K562 (cell line): ENCODE measurements around the gene MNDA. TPM values are rescaled to one million over a fixed set of nuclear protein-coding genes. Genes with fewer than 3 reads are reported as not detected.

ENCODE experiments used
- ATAC-seq: fragments of 200-7000 bp; cut with Tn5 transposase; 3 replicates; pipeline ENCODE4 v1.9.1; 2020; ENCODE audit warnings: moderate library complexity
- BruUV-seq: library from RNA; stranded (reverse); fragments of 400-500 nt; replicated peaks from 2 replicates; lab custom pipeline; 2021; lab: Mats Ljungman, UMichigan
- CTCF ChIA-PET: fragments of 300-600 bp; formaldehyde crosslinking; extraction: SDS; loops from one replicate; lab custom pipeline; 2021; ENCODE audit warnings: low intra/inter-chr PET ratio; lab: Yijun Ruan, JAX
- POLR2A ChIA-PET: fragments of 300-600, 350-650 bp; sonication (Branson Sonifier 250); formaldehyde crosslinking; extraction: SDS; loops from one replicate; lab custom pipeline; 2021; ENCODE audit warnings: antibody characterized with exemption, inconsistent platforms; lab: Yijun Ruan, JAX
- DNase-seq, 4 experiments: peaks; one replicate each; pipeline versions ENCODE4 v3.0.0 to v3.0.0-alpha.2; 2011 to 2018; ENCODE audit warnings: low spot score in 3 of 4, mixed read lengths in 3 of 4; ENCODE audit errors: extremely low read depth in 1 of 4
- FAIRE-seq: peaks from 2 replicates; lab custom pipeline; 2011; peaks lifted over from hg19 to GRCh38; lab: Jason Lieb, UNC
- H2AFZ ChIP-seq: 2 replicates; pipeline ENCODE4 v1.6.0; 2011; ENCODE audit warnings: low read depth, low read length, control low read depth, inconsistent platforms
- H3K27ac ChIP-seq: fragments of 200-600 bp; 3 replicates; pipeline ENCODE4 v1.8.0; 2011; ENCODE audit warnings: low read depth, mild to moderate bottlenecking, control low read depth, inconsistent platforms, low read length, moderate library complexity, mixed read lengths; ENCODE audit errors: extremely low read depth
- H3K27me3 ChIP-seq, 2 experiments: fragments of 300-600 bp in 1 of 2; 2 replicates in 1 of 2; 3 replicates in 1 of 2; pipeline versions ENCODE4 v1.6.0 to v1.8.0; 2011; ENCODE audit warnings: inconsistent platforms in 2 of 2, low read length in 2 of 2, mild to moderate bottlenecking in 1 of 2, mixed read lengths in 1 of 2, moderate library complexity in 1 of 2; ENCODE audit not compliant: control insufficient read depth in 2 of 2, insufficient read depth in 2 of 2
- H3K36me3 ChIP-seq: fragments of 300-600 bp; 3 replicates; pipeline ENCODE4 v1.8.0; 2011; ENCODE audit warnings: mild to moderate bottlenecking, low read length, inconsistent platforms; ENCODE audit not compliant: control insufficient read depth, insufficient read depth
- H3K4me1 ChIP-seq, 2 experiments: fragments of 200-600 bp in 1 of 2; replicated peaks in 1 of 2; 2 replicates in 1 of 2; 3 replicates in 1 of 2; pipeline versions ENCODE4 v1.5.1 to v1.8.0; 2011; ENCODE audit warnings: inconsistent platforms in 2 of 2, low read length in 2 of 2, mild to moderate bottlenecking in 1 of 2, mixed read lengths in 1 of 2, moderate library complexity in 1 of 2; ENCODE audit not compliant: control insufficient read depth in 2 of 2, insufficient read depth in 2 of 2
- H3K4me2 ChIP-seq: 2 replicates; pipeline ENCODE4 v1.6.1; 2011; ENCODE audit warnings: low read length, control low read depth, inconsistent platforms, mixed read lengths; ENCODE audit not compliant: insufficient read depth
- H3K4me3 ChIP-seq: fragments of 200-600 bp; sonication (generic), shearing (Covaris generic); 2 replicates; pipeline ENCODE4 v1.5.1; 2016; ENCODE audit warnings: control low read depth, inconsistent platforms
- H3K79me2 ChIP-seq: fragments of 200-600 bp; 3 replicates; pipeline ENCODE4 v1.8.0; 2011; ENCODE audit warnings: low read length, inconsistent platforms; ENCODE audit not compliant: control insufficient read depth, insufficient read depth
- H3K9ac ChIP-seq, 2 experiments: 2 replicates each; pipeline versions ENCODE4 v1.6.0 to v1.6.1; 2011; ENCODE audit warnings: low read depth in 2 of 2, low read length in 2 of 2, control low read depth in 1 of 2, inconsistent platforms in 1 of 2, mild to moderate bottlenecking in 1 of 2, mixed read lengths in 1 of 2; ENCODE audit not compliant: insufficient read depth in 1 of 2
- H3K9me1 ChIP-seq: one replicate; pipeline ENCODE4 v1.6.0; 2011; ENCODE audit warnings: inconsistent platforms, mild to moderate bottlenecking, low read length, moderate library complexity; ENCODE audit not compliant: control insufficient read depth, insufficient read depth
- H3K9me3 ChIP-seq: replicated peaks from 2 replicates; pipeline ENCODE4 v1.5.1; 2011; ENCODE audit warnings: low read depth, low read length, inconsistent platforms; ENCODE audit not compliant: control insufficient read depth, insufficient read depth
- H4K20me1 ChIP-seq: replicated peaks from 2 replicates; pipeline ENCODE4 v1.6.1; 2011; ENCODE audit warnings: low read length, inconsistent platforms, mixed read lengths; ENCODE audit not compliant: control insufficient read depth, insufficient read depth
- ARID1B ChIP-seq: fragments of 450-650 bp; IDR thresholded peaks from 2 replicates; pipeline ENCODE4 v1.6.1; 2016; ENCODE audit warnings: antibody characterized with exemption, mild to moderate bottlenecking, inconsistent platforms
- BACH1 ChIP-seq: fragments of 200-800 bp; sonication (Bioruptor generic); IDR thresholded peaks from 2 replicates; pipeline ENCODE4 v1.6.1; 2016; ENCODE audit warnings: missing genetic modification characterization, missing compliant biosample characterization
- CBFA2T2 ChIP-seq: fragments of 450-650 bp; conservative IDR thresholded peaks from 2 replicates; pipeline ENCODE4 v1.6.1; 2017; ENCODE audit warnings: mild to moderate bottlenecking
- CBFA2T3 ChIP-seq: fragments of 450-650 bp; IDR thresholded peaks from 2 replicates; pipeline ENCODE4 v1.6.1; 2017
- CREBBP ChIP-seq: IDR thresholded peaks from one replicate; pipeline ENCODE4 v1.6.1; 2012; ENCODE audit warnings: low read depth, mild to moderate bottlenecking, control low read depth, inconsistent platforms, low read length
- DPF2 ChIP-seq: fragments of 450-650 bp; IDR thresholded peaks from 2 replicates; pipeline ENCODE4 v1.6.1; 2016
- EP300 ChIP-seq: IDR thresholded peaks from 2 replicates; pipeline ENCODE4 v1.6.1; 2012; ENCODE audit warnings: low read length, improper control_type of control experiment
- FOSL1 ChIP-seq: fragments of 200-800 bp; sonication (Bioruptor generic); conservative IDR thresholded peaks from 2 replicates; pipeline ENCODE4 v1.6.1; 2016; ENCODE audit warnings: missing genetic modification characterization, missing compliant biosample characterization
- HEY1 ChIP-seq: fragments of 250-450 bp; sonication (Bioruptor Pico); IDR thresholded peaks from 2 replicates; pipeline ENCODE4 v1.5.0; 2020; ENCODE audit warnings: mild to moderate bottlenecking, moderate library complexity, borderline replicate concordance
- MEF2A ChIP-seq: IDR thresholded peaks from 2 replicates; pipeline ENCODE4 v1.6.1; 2011; ENCODE audit warnings: low read depth, mild to moderate bottlenecking, low read length, moderate library complexity; ENCODE audit not compliant: control insufficient read depth
- MEF2D ChIP-seq: conservative IDR thresholded peaks from 2 replicates; pipeline ENCODE4 v1.6.1; 2016; ENCODE audit warnings: low read depth, missing genetic modification characterization, missing compliant biosample characterization
- MEIS2 ChIP-seq: fragments of 450-650 bp; IDR thresholded peaks from 2 replicates; pipeline ENCODE4 v1.6.1; 2014; ENCODE audit warnings: mild to moderate bottlenecking; ENCODE audit not compliant: partially characterized antibody
- PKNOX1 ChIP-seq: fragments of 450-650 bp; IDR thresholded peaks from 2 replicates; pipeline ENCODE4 v1.6.1; 2016
- POLR2AphosphoS5 ChIP-seq: IDR thresholded peaks from 2 replicates; pipeline ENCODE4 v1.6.1; 2011; ENCODE audit warnings: mild to moderate bottlenecking, low read depth, low read length, moderate library complexity; ENCODE audit not compliant: control insufficient read depth, insufficient read depth
- SMAD1 ChIP-seq: fragments of 150-350 bp; IDR thresholded peaks from 2 replicates; pipeline ENCODE4 v1.6.1; 2014; ENCODE audit warnings: low read length, low read depth; ENCODE audit not compliant: partially characterized antibody
- SMC3 ChIP-seq: conservative IDR thresholded peaks from 2 replicates; pipeline ENCODE4 v1.6.1; 2011; ENCODE audit warnings: low read depth, low read length, improper control_type of control experiment; ENCODE audit not compliant: insufficient read depth
- TAL1 ChIP-seq: fragments of 450-650 bp; IDR thresholded peaks from 2 replicates; pipeline ENCODE4 v1.6.1; 2016; ENCODE audit warnings: mild to moderate bottlenecking
- TEAD4 ChIP-seq, 2 experiments: sonication (generic) in 1 of 2; formaldehyde crosslinking in 1 of 2; IDR thresholded peaks; 2 replicates each; pipeline versions ENCODE4 v1.6.1 to v1.8.0; 2012 to 2022; ENCODE audit warnings: borderline replicate concordance in 1 of 2, inconsistent platforms in 1 of 2, low read length in 1 of 2, mild to moderate bottlenecking in 1 of 2, missing genetic modification reagents in 1 of 2
- TRIM24 ChIP-seq, 2 experiments: fragments of 450-650 bp; IDR thresholded peaks; 2 replicates each; pipeline ENCODE4 v1.6.1; 2016
- TRIM25 ChIP-seq: fragments of 450-650 bp; IDR thresholded peaks from 2 replicates; pipeline ENCODE4 v1.7.0; 2016; ENCODE audit warnings: borderline replicate concordance
- ZFP36 ChIP-seq: fragments of 150-350 bp; IDR thresholded peaks from 2 replicates; pipeline ENCODE4 v1.6.1; 2018; ENCODE audit warnings: low read length, low read depth; ENCODE audit not compliant: partially characterized antibody
- ZNF24 ChIP-seq: fragments of 450-650 bp; IDR thresholded peaks from 2 replicates; pipeline ENCODE4 v1.6.1; 2016
- WGBS: fragments of 100-300 bp; shearing (Covaris generic); methylation state at CpG from one replicate; pipeline ENCODE4 v1.1.6; 2016; ENCODE audit warnings: low coverage, mixed read lengths; ENCODE audit not compliant: insufficient coverage; ENCODE audit errors: missing lambda C conversion rate; 5-methylcytosine and 5-hydroxymethylcytosine counted together
- in situ Hi-C: fragments of 300-500 bp; cut with MboI; formaldehyde crosslinking; loops from 4 replicates; pipeline ENCODE4 v1.15.0; 2018; ENCODE audit warnings: inconsistent platforms, mixed read lengths
- intact Hi-C: fragments of 100-400 bp; cut with micrococcal nuclease; formaldehyde crosslinking; loops from 2 replicates; pipeline ENCODE4 v1.14.2; 2022
- polyA plus RNA-seq, 8 experiments: library from polyadenylated mRNA; depleted of rRNA in 4 of 8; stranded (reverse) in 5 of 8; unstranded in 3 of 8; fragments of >200 nt; fragmentation: Nextera tagmentation in 2 of 8; fragmentation: Illumina TruSeq in 1 of 8; extraction: Ambion mirVana in 2 of 8; extraction: Trizol in 1 of 8; gene quantifications; 2 replicates each; pipeline versions ENCODE4 v1.2.1 to v1.2.3, GENCODE V29; 2011 to 2014; ENCODE audit warnings: inconsistent platforms in 1 of 8, missing spikeins in 1 of 8
- total RNA-seq, 7 experiments: library from RNA; depleted of rRNA in 6 of 7; stranded (reverse); fragments of >200 nt in 6 of 7; fragmentation: Illumina TruSeq in 2 of 7; extraction: Trizol in 2 of 7; gene quantifications; 2 replicates each; pipeline versions ENCODE4 v1.2.1 to v1.2.3, GENCODE V29; 2011 to 2021; ENCODE audit warnings: low replicate concordance in 1 of 7

The MNDA gene
- total and polyA plus RNA-seq, 9 of the 15 experiments (the other 6 are each of a cell fraction or from before 2014, with no cell fraction given): 0.08 to 0.14 (median 0.09) TPM; not detected in 6

GRCh38 chr1:158814970-158815369 is 16.2 kb upstream of the MNDA start:
- no peaks in the 10 kb centered on the region for H3K9me3 ChIP-seq
- H3K27me3 ChIP-seq: no peaks in the 10 kb centered on the region
- intact Hi-C loops: loop anchor here (5.0 to 10.0 kb wide), 2 partner anchors 128 to 260 kb away; partner anchors contain the start of genes AIM2 and SPTA1
- in situ Hi-C loops: no loop called here
- ChIA-PET CTCF (no interaction called here), POLR2A (no interaction called here)
- no peaks in the 10 kb centered on the region for H4K20me1 ChIP-seq
- no peaks in the 10 kb centered on the region for H3K9me1 ChIP-seq
- H3K9ac ChIP-seq: no peak overlapping the region
- no peak for ATAC-seq
- H3K4me2 ChIP-seq: no peak overlapping the region
- H3K4me1 ChIP-seq: peaks cover 0 to 26% of the 10 kb centered on the region in 2 experiments; a peak in 3 of 5 replicates
- H3K4me3 ChIP-seq: no peak overlapping the region
- no peaks in the 10 kb centered on the region for H3K79me2 ChIP-seq
- no peak for FAIRE-seq
- no peak overlapping the region for H3K27ac ChIP-seq
- no peak overlapping the region for H2AFZ ChIP-seq
- peak in 1 of 4 experiments; percentile 18 for DNase-seq
- H3K36me3 ChIP-seq: no peaks in the 10 kb centered on the region
- BruUV-seq: no TSS peak
- 0% methylated on average over 1 of the region's 1 CpG for whole genome bisulfite sequencing
- peak; percentile 75 for TF ChIP-seq FOSL1
- no peak for TF ChIP-seq TRIM25
- no peak for TF ChIP-seq MEF2D (tag)
- 0 out of 2 replicates have a peak, but pooled peaks have one; percentile 32 for TF ChIP-seq DPF2
- peak; percentile 67 for TF ChIP-seq CBFA2T3
- TF ChIP-seq TAL1: peak; percentile 35; the same call in 1 of the 2 replicates
- no peak for TF ChIP-seq SMC3
- TF ChIP-seq CREBBP: no peak
- TF ChIP-seq MEIS2: peak; percentile 58
- TF ChIP-seq TEAD4 (IDR thresholded peaks at IDR 0.05; ENCODE audit: low read length): peak; percentile 47; the same call in 1 of the 2 replicates
- TF ChIP-seq TEAD4 (CRISPR knock-in tag; IDR thresholded peaks at IDR 0.05; ENCODE audit: borderline replicate concordance): no peak
- TF ChIP-seq ARID1B: peak; percentile 57
- TF ChIP-seq BACH1 (tag): no peak
- peak; percentile 50 for TF ChIP-seq CBFA2T2
- TF ChIP-seq POLR2AphosphoS5: no peak
- peak; percentile 42; the same call in 1 of the 2 replicates for TF ChIP-seq PKNOX1
- TF ChIP-seq EP300: peak; percentile 24; the same call in 1 of the 2 replicates
- TF ChIP-seq ZFP36: no peak
- peak; percentile 62; the same call in 1 of the 2 replicates for TF ChIP-seq MEF2A
- no peak for TF ChIP-seq HEY1 (CRISPR knock-in tag)
- TF ChIP-seq TRIM24 (IDR thresholded peaks at IDR 0.05): peak in 1 of 2 experiments; percentile 8; a peak in 1 of 4 replicates
- TF ChIP-seq ZNF24: peak; percentile 91
- TF ChIP-seq SMAD1: no peak
